ENCODE measurements around the gene NOP56. TPM values are rescaled to one million over a fixed set of nuclear protein-coding genes. Genes with fewer than 3 reads are reported as not detected.

Gene NOP56
- total and polyA plus RNA-seq, 9 of the 15 experiments (the other 6 are each of a cell fraction or from before 2014, with no cell fraction given) = 295 to 697 (median 439) TPM

DNA sequence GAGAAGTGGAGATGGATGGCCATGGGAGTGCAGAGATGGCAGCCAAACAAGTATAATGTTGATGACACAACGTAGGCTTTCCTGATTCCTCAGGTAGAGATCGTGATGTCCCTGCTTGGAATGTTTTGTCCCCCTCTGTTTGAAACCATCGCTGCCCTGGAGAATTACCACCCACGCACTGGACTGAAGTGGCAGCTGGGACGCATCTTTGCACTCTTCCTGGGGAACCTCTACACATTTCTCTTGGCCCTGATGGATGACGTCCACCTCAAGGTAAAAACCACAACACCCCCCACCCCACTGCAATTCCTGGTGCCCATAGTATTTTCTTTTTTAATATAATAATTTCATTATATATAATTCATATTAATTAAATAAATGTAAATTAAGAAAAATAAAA lies 42.1 kb upstream of the NOP56 start (continued):
- no peak for TF ChIP-seq ZNF133 (CRISPR knock-in tag; IDR thresholded peaks at IDR 0.05)
- TF ChIP-seq DACH1 (IDR thresholded peaks at IDR 0.05; ENCODE audit: partially characterized antibody) = no peak
- TF ChIP-seq, protein P1, sequence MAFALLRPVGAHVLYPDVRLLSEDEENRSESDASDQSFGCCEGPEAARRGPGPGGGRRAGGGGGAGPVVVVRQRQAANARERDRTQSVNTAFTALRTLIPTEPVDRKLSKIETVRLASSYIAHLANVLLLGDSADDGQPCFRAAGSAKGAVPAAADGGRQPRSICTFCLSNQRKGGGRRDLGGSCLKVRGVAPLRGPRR (CRISPR knock-in tag; IDR thresholded peaks at IDR 0.05) = no peak
- no peak for TF ChIP-seq CHD1 (IDR thresholded peaks at IDR 0.05; ENCODE audit: low read length)
- no peak for TF ChIP-seq MTA2 (IDR thresholded peaks at IDR 0.05; ENCODE audit: low read depth)
- TF ChIP-seq MECOM (CRISPR knock-in tag; IDR thresholded peaks at IDR 0.05) = no peak
- no peak for TF ChIP-seq NRF1 (conservative IDR thresholded peaks at IDR 0.05 in 1 of 2, IDR thresholded peaks at IDR 0.05 in 1 of 2)
- TF ChIP-seq HDAC1 (IDR thresholded peaks at IDR 0.05) = no peak
- no peak for TF ChIP-seq FOXJ3 (CRISPR knock-in tag; IDR thresholded peaks at IDR 0.05)

DNA sequence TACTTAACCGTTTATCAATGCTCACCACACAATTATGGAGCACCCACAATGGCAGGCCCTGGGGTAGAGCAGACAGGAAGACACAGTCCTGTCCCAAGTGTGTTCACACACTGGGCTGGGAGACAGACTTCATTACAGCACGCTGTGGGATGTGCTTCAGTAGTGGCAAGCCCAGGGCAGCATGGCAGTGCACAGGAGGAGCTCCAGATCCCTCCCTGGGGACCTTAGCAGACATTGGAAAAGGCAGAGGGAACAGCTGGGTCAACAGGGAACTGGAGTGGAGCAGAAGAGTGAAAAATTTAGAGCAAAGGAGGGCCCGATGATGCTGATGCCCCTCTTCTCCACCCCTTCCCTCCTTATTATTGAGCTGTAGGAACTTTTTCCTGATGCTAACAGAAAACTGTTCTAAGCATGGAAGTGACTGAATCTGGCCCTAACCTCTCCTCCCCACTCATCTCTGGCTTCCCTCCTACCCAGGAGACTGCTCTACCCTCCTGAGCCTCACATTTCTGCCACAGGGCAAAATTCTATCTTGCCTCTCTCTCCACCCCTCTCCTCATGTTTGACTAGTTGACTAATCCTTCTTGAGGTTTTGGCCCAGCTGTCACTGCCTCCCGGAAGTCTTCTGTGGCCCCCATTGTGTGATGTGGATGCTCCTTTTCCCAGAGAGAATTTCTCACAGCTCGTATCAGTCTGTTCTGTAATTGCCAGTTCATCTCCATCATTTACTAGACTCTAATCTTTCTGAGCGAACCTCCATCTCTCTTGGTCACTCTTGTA lies 41.3 kb upstream of the NOP56 start:
- Histone ChIP-seq H3K27ac (ENCODE audit: extremely low read depth, low read depth, low read length) (no peak overlapping the region), H2AFZ (ENCODE audit: low read depth, low read length) (no peak overlapping the region), H3K27me3 (ENCODE audit: control insufficient read depth in 2 of 2, insufficient read depth in 2 of 2, low read length in 2 of 2) (peaks cover 0 to 12% of the 10 kb centered on the region in 2 experiments; a peak in 2 of 5 replicates), H3K4me2 (ENCODE audit: insufficient read depth, low read length) (no peak overlapping the region), H3K36me3 (ENCODE audit: control insufficient read depth, insufficient read depth, low read length) (no peaks in the 10 kb centered on the region), H3K4me1 (replicated peaks in 1 of 2; ENCODE audit: control insufficient read depth in 2 of 2, insufficient read depth in 2 of 2, low read length in 2 of 2) (no peaks in the 10 kb centered on the region), H3K79me2 (ENCODE audit: control insufficient read depth, insufficient read depth, low read length) (no peaks in the 10 kb centered on the region), H3K9me3 (replicated peaks; ENCODE audit: control insufficient read depth, insufficient read depth, low read depth, low read length) (0 out of 2 replicates have a peak, but pooled peaks cover 2% of the 10 kb centered on the region), H3K4me3 (no peak overlapping the region), H3K9me1 (ENCODE audit: control insufficient read depth, insufficient read depth, low read length) (no peaks in the 10 kb centered on the region), H4K20me1 (replicated peaks; ENCODE audit: control insufficient read depth, insufficient read depth, low read length) (no peaks in the 10 kb centered on the region; the same call in 1 of the 2 replicates), H3K9ac (ENCODE audit: insufficient read depth in 1 of 2, low read depth in 2 of 2, low read length in 2 of 2) (no peak overlapping the region)
- ATAC-seq (no peak), DNase-seq (ENCODE audit: extremely low read depth in 1 of 4, low spot score in 3 of 4) (no peak), FAIRE-seq (no peak)
- intact Hi-C loops (cut with micrococcal nuclease) (no loop called here), in situ Hi-C loops (cut with MboI) (no loop called here)
- 2% methylated on average over 6 of the region's 6 CpGs for whole genome bisulfite sequencing (ENCODE audit: insufficient coverage, low coverage, missing lambda C conversion rate)
- no TSS peak for BruUV-seq (replicated peaks)
- ChIA-PET POLR2A (interaction anchor here (0.7 to 1.0 kb wide), 2 partner anchors 13 to 49 kb away, joined by 3 to 4 read pairs; no protein-coding TSS in a partner anchor), CTCF (ENCODE audit: low intra/inter-chr PET ratio) (no interaction called here)
- TF ChIP-seq SMAD2 (IDR thresholded peaks at IDR 0.05; ENCODE audit: low read depth, low read length) (no peak), ZNF699 (CRISPR knock-in tag; IDR thresholded peaks at IDR 0.05; ENCODE audit: insufficient replicate concordance) (no peak), STAT5A (IDR thresholded peaks at IDR 0.05; ENCODE audit: borderline replicate concordance, low read length) (no peak), IRF2 (CRISPR knock-in tag; IDR thresholded peaks at IDR 0.05) (no peak), SAFB2 (IDR thresholded peaks at IDR 0.05; ENCODE audit: borderline replicate concordance, low read depth, low read length, severe bottlenecking) (no peak), CC2D1A (IDR thresholded peaks at IDR 0.05) (no peak), YBX1 (IDR thresholded peaks at IDR 0.05) (no peak), SETDB1 (IDR thresholded peaks at IDR 0.05; ENCODE audit: low read length) (no peak), TAL1 (IDR thresholded peaks at IDR 0.05) (no peak)
- TF ChIP-seq, protein P2, sequence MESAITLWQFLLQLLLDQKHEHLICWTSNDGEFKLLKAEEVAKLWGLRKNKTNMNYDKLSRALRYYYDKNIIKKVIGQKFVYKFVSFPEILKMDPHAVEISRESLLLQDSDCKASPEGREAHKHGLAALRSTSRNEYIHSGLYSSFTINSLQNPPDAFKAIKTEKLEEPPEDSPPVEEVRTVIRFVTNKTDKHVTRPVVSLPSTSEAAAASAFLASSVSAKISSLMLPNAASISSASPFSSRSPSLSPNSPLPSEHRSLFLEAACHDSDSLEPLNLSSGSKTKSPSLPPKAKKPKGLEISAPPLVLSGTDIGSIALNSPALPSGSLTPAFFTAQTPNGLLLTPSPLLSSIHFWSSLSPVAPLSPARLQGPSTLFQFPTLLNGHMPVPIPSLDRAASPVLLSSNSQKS (CRISPR knock-in tag; IDR thresholded peaks at IDR 0.05) = no peak
- TF ChIP-seq, protein P3, sequence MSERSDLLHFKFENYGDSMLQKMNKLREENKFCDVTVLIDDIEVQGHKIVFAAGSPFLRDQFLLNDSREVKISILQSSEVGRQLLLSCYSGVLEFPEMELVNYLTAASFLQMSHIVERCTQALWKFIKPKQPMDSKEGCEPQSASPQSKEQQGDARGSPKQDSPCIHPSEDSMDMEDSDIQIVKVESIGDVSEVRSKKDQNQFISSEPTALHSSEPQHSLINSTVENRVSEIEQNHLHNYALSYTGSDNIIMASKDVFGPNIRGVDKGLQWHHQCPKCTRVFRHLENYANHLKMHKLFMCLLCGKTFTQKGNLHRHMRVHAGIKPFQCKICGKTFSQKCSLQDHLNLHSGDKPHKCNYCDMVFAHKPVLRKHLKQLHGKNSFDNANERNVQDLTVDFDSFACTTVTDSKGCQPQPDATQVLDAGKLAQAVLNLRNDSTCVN (CRISPR knock-in tag; IDR thresholded peaks at IDR 0.05) = no peak

Data from K562 (cell line).